ENCODE results near the gene C10orf105.

Gene C10orf105

DNA sequence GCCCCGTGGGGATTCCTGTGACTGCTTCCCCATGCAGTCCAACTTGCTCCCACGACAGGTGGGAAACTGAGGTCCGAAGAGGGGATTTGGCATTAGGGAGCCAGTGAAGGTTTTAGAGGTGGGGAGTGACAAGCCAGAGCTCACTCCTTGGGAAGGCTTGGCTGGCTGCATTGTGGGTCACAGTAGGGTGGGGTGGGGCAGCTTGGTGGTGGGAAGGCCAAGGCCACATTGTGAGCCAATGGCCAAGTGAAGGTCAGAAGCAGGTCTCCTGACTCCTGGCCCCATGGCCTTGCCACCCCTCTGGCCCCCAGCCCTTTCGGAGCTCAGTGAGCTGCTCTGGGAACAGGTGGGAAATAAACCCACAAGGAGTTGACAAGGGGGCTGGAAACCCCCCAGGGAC is 2.5 kb downstream of the C10orf105 start:
- Histone ChIP-seq H3K36me3 (ENCODE audit: control insufficient read depth, insufficient read depth, low read length) (no peaks in the 10 kb centered on the region), H3K4me3 (ENCODE audit: insufficient read depth, low read depth, low read length, poor library complexity, severe bottlenecking) (no peak overlapping the region), H3K4me1 (ENCODE audit: control insufficient read depth, insufficient read depth, low read length, poor library complexity, severe bottlenecking) (peaks cover 57% of the 10 kb centered on the region), H3K27me3 (replicated peaks; ENCODE audit: control insufficient read depth, insufficient read depth, low read length, poor library complexity, severe bottlenecking) (no peaks in the 10 kb centered on the region), H3K9me3 (ENCODE audit: control insufficient read depth, low read length) (no peaks in the 10 kb centered on the region), H3K27ac (ENCODE audit: insufficient read depth, low read length, poor library complexity, severe bottlenecking) (no peak overlapping the region)
- no peak for DNase-seq

DNA sequence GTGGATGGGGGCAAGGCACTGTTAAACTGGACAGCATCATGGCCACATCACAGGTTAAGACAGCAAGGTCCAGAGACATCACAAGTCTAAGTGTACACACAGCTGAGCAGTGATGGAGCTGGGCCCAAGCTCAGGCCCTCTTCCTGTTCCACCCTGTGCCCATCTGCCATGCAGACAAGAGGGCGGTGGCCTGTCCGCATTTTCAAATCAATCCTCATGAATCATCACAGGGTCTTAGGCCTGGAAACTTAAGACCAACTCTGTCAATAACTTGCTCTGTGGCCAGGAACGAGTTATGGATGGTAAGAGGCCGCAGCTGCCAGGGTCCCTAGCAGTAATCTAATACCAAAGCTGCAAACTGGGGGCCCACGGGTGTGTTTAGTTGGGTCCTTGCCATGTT is 3.2 kb downstream of the C10orf105 start:
- Histone ChIP-seq H3K36me3 (ENCODE audit: control insufficient read depth, insufficient read depth, low read length) (no peaks in the 10 kb centered on the region), H3K27me3 (replicated peaks; ENCODE audit: control insufficient read depth, insufficient read depth, low read length, poor library complexity, severe bottlenecking) (no peaks in the 10 kb centered on the region), H3K4me3 (ENCODE audit: insufficient read depth, low read depth, low read length, poor library complexity, severe bottlenecking) (no peak overlapping the region), H3K4me1 (ENCODE audit: control insufficient read depth, insufficient read depth, low read length, poor library complexity, severe bottlenecking) (peaks cover 54% of the 10 kb centered on the region), H3K27ac (ENCODE audit: insufficient read depth, low read length, poor library complexity, severe bottlenecking) (no peak overlapping the region), H3K9me3 (ENCODE audit: control insufficient read depth, low read length) (no peaks in the 10 kb centered on the region)
- DNase-seq: no peak

DNA sequence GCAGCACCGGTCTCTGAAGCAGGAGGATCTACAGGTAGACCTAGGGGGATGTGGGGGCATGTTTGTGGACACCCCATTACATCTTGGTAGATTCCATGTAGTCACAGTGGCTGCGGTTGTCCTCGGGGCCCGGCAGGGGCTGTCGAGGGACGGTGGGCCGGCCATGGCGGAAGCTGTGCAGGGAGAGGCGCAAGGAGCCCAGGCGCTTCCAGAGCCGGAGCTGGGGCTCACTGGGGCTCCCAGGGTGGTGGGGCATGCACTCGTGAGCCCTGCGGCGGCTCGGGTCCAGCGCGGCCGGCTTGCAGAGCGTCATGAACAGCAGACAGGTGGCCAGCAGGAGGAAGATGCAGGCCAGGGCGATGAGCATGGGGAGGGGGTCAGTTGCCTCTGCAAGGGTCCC is 3.7 kb downstream of the C10orf105 start:
- Histone ChIP-seq H3K4me1 (ENCODE audit: control insufficient read depth, insufficient read depth, low read length, poor library complexity, severe bottlenecking) (peaks cover 52% of the 10 kb centered on the region), H3K27ac (ENCODE audit: insufficient read depth, low read length, poor library complexity, severe bottlenecking) (no peak overlapping the region), H3K9me3 (ENCODE audit: control insufficient read depth, low read length) (no peaks in the 10 kb centered on the region), H3K36me3 (ENCODE audit: control insufficient read depth, insufficient read depth, low read length) (no peaks in the 10 kb centered on the region), H3K4me3 (ENCODE audit: insufficient read depth, low read depth, low read length, poor library complexity, severe bottlenecking) (no peak overlapping the region), H3K27me3 (replicated peaks; ENCODE audit: control insufficient read depth, insufficient read depth, low read length, poor library complexity, severe bottlenecking) (no peaks in the 10 kb centered on the region)
- no peak for DNase-seq

DNA sequence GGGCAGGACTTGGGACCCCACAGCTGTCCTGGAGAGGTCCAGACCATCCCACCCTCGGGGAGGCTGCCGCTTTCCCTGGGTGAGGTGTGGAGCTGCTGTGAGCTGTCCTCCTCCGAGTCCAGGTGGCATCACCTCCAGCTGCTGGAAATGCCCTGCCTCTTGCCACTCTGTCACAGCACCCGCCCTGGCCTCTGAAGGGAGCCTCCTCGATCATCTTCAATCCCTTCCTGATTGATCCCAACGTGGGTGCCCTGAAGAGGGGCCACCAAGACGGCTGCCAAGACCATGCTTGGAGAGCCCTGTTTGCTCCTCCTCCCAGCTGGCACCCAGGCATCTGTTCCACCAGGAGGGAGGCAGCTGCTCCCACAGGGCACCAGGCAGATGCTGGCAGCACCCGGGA is 4.6 kb downstream of the C10orf105 start:
- Histone ChIP-seq H3K27me3 (replicated peaks; ENCODE audit: control insufficient read depth, insufficient read depth, low read length, poor library complexity, severe bottlenecking) (no peaks in the 10 kb centered on the region), H3K9me3 (ENCODE audit: control insufficient read depth, low read length) (no peaks in the 10 kb centered on the region), H3K4me3 (ENCODE audit: insufficient read depth, low read depth, low read length, poor library complexity, severe bottlenecking) (peak overlapping the region; percentile 35), H3K36me3 (ENCODE audit: control insufficient read depth, insufficient read depth, low read length) (no peaks in the 10 kb centered on the region), H3K4me1 (ENCODE audit: control insufficient read depth, insufficient read depth, low read length, poor library complexity, severe bottlenecking) (peaks cover 48% of the 10 kb centered on the region), H3K27ac (ENCODE audit: insufficient read depth, low read length, poor library complexity, severe bottlenecking) (peak overlapping the region; percentile 77)
- DNase-seq: no peak

DNA sequence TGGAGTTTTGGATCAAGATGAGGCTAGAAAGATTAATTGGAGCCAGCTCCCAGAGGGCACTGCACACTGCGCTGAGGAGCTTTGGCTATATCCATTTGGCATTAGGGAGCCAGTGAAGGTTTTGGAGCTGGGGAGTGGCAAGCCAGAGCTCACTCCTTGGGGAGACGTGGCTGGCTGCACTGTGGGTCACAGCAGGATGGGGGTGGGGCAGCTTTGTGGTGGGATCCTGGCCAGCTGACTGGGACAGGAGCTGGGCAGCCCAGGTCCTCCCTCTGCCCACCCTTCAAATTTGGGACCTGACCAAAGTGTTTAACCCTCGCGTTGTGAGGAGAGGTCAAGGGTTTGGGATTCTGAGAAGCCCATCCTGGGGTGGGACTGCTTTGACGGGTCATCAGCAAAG is 5.0 kb downstream of the C10orf105 start:
- H3K4me1 ChIP-seq (ENCODE audit: control insufficient read depth, insufficient read depth, low read length, poor library complexity, severe bottlenecking): peaks cover 48% of the 10 kb centered on the region
- H3K27me3 ChIP-seq (replicated peaks; ENCODE audit: control insufficient read depth, insufficient read depth, low read length, poor library complexity, severe bottlenecking): no peaks in the 10 kb centered on the region
- no peaks in the 10 kb centered on the region for H3K36me3 ChIP-seq (ENCODE audit: control insufficient read depth, insufficient read depth, low read length)
- H3K9me3 ChIP-seq (ENCODE audit: control insufficient read depth, low read length): no peaks in the 10 kb centered on the region
- H3K4me3 ChIP-seq (ENCODE audit: insufficient read depth, low read depth, low read length, poor library complexity, severe bottlenecking): peak overlapping the region; percentile 35
- DNase-seq: no peak
- H3K27ac ChIP-seq (ENCODE audit: insufficient read depth, low read length, poor library complexity, severe bottlenecking): peak overlapping the region; percentile 77

DNA sequence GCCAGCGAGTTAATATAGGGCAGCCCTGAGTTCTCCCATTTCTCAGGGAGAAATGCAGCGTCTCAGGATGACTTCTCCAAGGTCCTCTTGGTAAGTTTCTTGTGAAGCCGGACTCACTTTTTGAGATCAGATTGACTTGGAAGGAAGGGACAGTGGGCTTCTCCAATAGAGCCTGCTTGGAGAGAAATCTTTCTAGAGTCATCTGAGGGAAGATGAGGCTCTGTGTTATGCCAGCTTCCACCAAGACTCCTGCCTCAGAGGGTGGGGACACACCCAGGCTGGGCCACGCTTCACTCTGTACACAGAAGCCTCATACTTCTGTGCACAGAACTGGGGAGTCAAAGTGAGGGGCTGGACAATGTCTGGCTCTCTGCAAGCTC is 5.6 kb downstream of the C10orf105 start:
- H3K4me1 ChIP-seq (ENCODE audit: control insufficient read depth, insufficient read depth, low read length, poor library complexity, severe bottlenecking): peaks cover 48% of the 10 kb centered on the region
- no peaks in the 10 kb centered on the region for H3K27me3 ChIP-seq (replicated peaks; ENCODE audit: control insufficient read depth, insufficient read depth, low read length, poor library complexity, severe bottlenecking)
- H3K4me3 ChIP-seq (ENCODE audit: insufficient read depth, low read depth, low read length, poor library complexity, severe bottlenecking): peak overlapping the region; percentile 35
- no peaks in the 10 kb centered on the region for H3K36me3 ChIP-seq (ENCODE audit: control insufficient read depth, insufficient read depth, low read length)
- DNase-seq: no peak
- no peaks in the 10 kb centered on the region for H3K9me3 ChIP-seq (ENCODE audit: control insufficient read depth, low read length)
- H3K27ac ChIP-seq (ENCODE audit: insufficient read depth, low read length, poor library complexity, severe bottlenecking): peak overlapping the region; percentile 77

DNA sequence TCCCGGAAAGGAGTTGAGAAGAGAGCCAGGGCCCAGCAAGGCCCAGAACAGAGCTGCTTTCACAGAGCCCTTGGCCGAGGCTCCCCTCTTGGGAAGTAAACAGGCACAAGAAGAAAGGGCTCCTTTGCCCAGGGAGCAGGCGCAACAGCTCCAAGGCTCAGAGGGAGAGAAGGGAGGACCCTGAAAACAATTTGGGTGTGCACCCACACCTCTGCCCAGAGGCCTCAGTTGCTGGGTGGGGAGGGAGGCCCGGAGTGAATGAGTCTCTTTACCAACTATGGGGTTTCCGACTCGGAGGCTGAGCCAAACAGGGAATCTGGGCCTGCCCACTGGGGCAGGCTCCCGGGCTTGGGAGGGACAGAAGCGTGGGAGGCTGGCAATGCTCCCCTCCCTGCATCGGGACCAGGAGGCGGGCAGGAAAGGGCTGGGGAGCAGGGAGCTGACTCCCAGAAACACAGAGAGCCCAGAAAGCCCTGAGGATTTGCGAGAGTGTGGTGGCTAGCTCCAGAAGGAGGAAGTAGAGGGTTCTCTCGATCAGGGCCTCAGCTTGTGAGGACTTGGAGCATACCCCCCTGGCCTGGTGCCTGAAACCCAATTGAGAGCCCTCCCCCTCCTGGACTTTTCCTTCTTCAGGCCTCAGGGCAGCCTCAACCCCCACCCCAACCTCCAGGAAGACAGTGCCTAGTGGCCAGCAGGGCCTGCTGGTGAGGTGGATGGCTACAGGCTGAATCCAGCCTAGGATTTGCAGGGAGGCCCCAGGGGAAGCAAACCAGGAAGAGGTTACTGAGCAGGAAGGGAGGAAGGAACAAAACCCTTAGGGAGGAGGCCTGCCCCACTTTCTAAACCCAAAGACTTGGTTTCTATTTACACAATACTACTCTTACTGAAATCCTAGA is 6.2 kb downstream of the C10orf105 start:
- DNase-seq: no peak
- Histone ChIP-seq H3K36me3 (ENCODE audit: control insufficient read depth, insufficient read depth, low read length) (no peaks in the 10 kb centered on the region), H3K9me3 (ENCODE audit: control insufficient read depth, low read length) (no peaks in the 10 kb centered on the region), H3K4me3 (ENCODE audit: insufficient read depth, low read depth, low read length, poor library complexity, severe bottlenecking) (peak overlapping the region; percentile 35), H3K27ac (ENCODE audit: insufficient read depth, low read length, poor library complexity, severe bottlenecking) (peak overlapping the region; percentile 77), H3K4me1 (ENCODE audit: control insufficient read depth, insufficient read depth, low read length, poor library complexity, severe bottlenecking) (peaks cover 53% of the 10 kb centered on the region), H3K27me3 (replicated peaks; ENCODE audit: control insufficient read depth, insufficient read depth, low read length, poor library complexity, severe bottlenecking) (no peaks in the 10 kb centered on the region)

DNA sequence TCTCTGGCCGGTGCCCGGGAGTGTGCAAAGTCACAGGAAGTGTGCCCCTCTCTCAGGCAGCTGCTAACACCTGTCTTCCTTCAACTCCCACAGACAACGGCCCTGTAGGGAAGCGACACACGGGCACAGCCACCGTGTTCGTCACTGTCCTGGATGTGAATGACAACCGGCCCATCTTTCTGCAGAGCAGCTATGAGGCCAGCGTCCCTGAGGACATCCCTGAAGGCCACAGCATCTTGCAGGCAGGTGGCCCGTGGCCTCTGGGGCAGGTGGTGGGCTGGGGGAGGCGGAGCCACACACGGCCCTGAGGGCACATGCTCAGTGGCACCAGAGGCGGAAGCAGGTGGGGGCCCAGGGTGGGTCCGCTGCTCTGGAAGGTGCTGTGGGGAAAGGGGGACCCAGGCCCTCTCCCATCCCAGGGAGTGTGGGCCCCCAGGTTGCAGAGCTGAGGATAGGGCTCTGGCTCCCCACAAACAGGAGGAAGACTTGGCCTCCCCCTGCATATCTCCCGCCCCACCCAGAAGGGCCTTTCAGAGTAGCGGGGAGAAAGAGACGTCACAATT is 6.9 kb downstream of the C10orf105 start:
- Histone ChIP-seq H3K9me3 (ENCODE audit: control insufficient read depth, low read length) (no peaks in the 10 kb centered on the region), H3K36me3 (ENCODE audit: control insufficient read depth, insufficient read depth, low read length) (no peaks in the 10 kb centered on the region), H3K4me3 (ENCODE audit: insufficient read depth, low read depth, low read length, poor library complexity, severe bottlenecking) (no peak overlapping the region), H3K4me1 (ENCODE audit: control insufficient read depth, insufficient read depth, low read length, poor library complexity, severe bottlenecking) (peaks cover 60% of the 10 kb centered on the region), H3K27me3 (replicated peaks; ENCODE audit: control insufficient read depth, insufficient read depth, low read length, poor library complexity, severe bottlenecking) (no peaks in the 10 kb centered on the region), H3K27ac (ENCODE audit: insufficient read depth, low read length, poor library complexity, severe bottlenecking) (peak overlapping the region; percentile 77)
- no peak for DNase-seq

DNA sequence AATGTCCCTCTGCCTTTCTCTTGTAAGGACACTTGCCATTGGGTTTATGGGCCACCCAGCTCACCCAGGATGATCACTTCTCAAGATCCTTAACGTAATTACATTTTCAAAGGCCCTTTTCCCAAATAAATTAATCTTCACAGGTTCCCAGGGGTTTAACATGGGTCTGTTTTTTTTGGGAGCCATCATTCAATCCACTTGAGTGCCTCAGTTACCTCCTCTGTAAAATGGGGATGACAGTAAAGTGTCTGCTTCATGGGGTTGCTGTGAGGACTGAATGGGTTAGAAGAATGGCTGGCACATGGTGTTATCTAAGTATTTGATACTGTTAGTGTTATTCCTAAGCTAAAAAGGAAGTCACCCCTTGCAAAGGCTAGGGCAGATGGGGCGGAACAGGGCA is 7.4 kb downstream of the C10orf105 start:
- Histone ChIP-seq H3K36me3 (ENCODE audit: control insufficient read depth, insufficient read depth, low read length) (no peaks in the 10 kb centered on the region), H3K27ac (ENCODE audit: insufficient read depth, low read length, poor library complexity, severe bottlenecking) (peak overlapping the region; percentile 77), H3K9me3 (ENCODE audit: control insufficient read depth, low read length) (no peaks in the 10 kb centered on the region), H3K27me3 (replicated peaks; ENCODE audit: control insufficient read depth, insufficient read depth, low read length, poor library complexity, severe bottlenecking) (no peaks in the 10 kb centered on the region), H3K4me3 (ENCODE audit: insufficient read depth, low read depth, low read length, poor library complexity, severe bottlenecking) (no peak overlapping the region), H3K4me1 (ENCODE audit: control insufficient read depth, insufficient read depth, low read length, poor library complexity, severe bottlenecking) (peaks cover 57% of the 10 kb centered on the region)
- no peak for DNase-seq

DNA sequence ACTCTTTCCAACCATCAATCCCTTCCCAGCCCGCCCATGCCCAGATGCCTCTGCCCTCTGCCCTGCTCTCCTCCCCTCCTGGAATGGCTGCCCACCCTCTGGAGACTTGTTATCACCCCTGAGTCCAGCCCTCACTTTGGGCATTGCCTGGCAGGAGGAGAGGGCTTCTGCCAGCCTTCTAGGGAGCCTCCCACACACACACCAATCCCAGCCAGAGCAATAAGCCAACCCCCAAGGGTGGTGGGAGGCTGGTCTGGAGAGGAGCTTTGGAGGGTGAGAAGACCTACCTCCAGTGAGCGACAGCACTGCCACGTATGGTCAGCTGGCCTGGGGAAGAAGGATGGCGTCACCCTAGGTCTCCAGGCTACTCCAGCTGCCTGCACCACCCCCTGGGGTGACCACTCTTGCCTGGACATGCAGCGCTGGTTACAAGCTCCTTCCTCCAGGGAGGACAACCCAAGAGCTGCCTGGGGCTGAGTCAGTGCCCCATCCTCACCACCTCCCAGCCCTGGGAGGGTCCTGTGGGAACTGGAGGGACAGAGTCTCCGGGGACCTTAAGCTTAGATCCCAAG is 8.4 kb downstream of the C10orf105 start:
- Histone ChIP-seq H3K4me1 (ENCODE audit: control insufficient read depth, insufficient read depth, low read length, poor library complexity, severe bottlenecking) (peaks cover 53% of the 10 kb centered on the region), H3K27me3 (replicated peaks; ENCODE audit: control insufficient read depth, insufficient read depth, low read length, poor library complexity, severe bottlenecking) (no peaks in the 10 kb centered on the region), H3K36me3 (ENCODE audit: control insufficient read depth, insufficient read depth, low read length) (no peaks in the 10 kb centered on the region), H3K9me3 (ENCODE audit: control insufficient read depth, low read length) (no peaks in the 10 kb centered on the region), H3K4me3 (ENCODE audit: insufficient read depth, low read depth, low read length, poor library complexity, severe bottlenecking) (no peak overlapping the region), H3K27ac (ENCODE audit: insufficient read depth, low read length, poor library complexity, severe bottlenecking) (no peak overlapping the region)
- no peak for DNase-seq

Data from effector memory CD4-positive, alpha-beta T cell (primary cell).